OCI-LY1 (cell line): ENCODE results near the gene CTDSPL.

Source experiments
- EZH2 ChIP-seq: fragments of 200-600 bp; sonication (generic), shearing (Covaris generic); IDR thresholded peaks from 2 replicates; pipeline ENCODE4 v1.8.0; 2017; ENCODE audit warnings: borderline replicate concordance, mixed run types, mild to moderate bottlenecking, antibody characterized with exemption, low read length, moderate library complexity, mixed read lengths
- TF ChIP-seq, protein P1 (sequence below): fragments of 200-600 bp; sonication (generic), shearing (Covaris generic); IDR thresholded peaks from 2 replicates; pipeline ENCODE4 v1.5.1; 2017; ENCODE audit warnings: mild to moderate bottlenecking, antibody characterized with exemption, low read length, moderate library complexity, mixed read lengths

- TF ChIP-seq, protein P1, sequence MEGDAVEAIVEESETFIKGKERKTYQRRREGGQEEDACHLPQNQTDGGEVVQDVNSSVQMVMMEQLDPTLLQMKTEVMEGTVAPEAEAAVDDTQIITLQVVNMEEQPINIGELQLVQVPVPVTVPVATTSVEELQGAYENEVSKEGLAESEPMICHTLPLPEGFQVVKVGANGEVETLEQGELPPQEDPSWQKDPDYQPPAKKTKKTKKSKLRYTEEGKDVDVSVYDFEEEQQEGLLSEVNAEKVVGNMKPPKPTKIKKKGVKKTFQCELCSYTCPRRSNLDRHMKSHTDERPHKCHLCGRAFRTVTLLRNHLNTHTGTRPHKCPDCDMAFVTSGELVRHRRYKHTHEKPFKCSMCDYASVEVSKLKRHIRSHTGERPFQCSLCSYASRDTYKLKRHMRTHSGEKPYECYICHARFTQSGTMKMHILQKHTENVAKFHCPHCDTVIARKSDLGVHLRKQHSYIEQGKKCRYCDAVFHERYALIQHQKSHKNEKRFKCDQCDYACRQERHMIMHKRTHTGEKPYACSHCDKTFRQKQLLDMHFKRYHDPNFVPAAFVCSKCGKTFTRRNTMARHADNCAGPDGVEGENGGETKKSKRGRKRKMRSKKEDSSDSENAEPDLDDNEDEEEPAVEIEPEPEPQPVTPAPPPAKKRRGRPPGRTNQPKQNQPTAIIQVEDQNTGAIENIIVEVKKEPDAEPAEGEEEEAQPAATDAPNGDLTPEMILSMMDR: no peak
- TF ChIP-seq EZH2: no peak
These were observed 12.3 kb upstream of the CTDSPL start for GRCh38 chr3:37849146-37849923.
